CD1c-positive myeloid dendritic cell (primary cell): ENCODE data around the gene AHCYL2.
A peak's percentile ranks its signal among the peaks of the same experiment; 100 is the strongest.

ENCODE experiments used
- DNase-seq: peaks from one replicate; pipeline ENCODE4 v3.0.0-alpha.2; 2016; ENCODE audit errors: extremely low spot score

The AHCYL2 gene

DNA sequence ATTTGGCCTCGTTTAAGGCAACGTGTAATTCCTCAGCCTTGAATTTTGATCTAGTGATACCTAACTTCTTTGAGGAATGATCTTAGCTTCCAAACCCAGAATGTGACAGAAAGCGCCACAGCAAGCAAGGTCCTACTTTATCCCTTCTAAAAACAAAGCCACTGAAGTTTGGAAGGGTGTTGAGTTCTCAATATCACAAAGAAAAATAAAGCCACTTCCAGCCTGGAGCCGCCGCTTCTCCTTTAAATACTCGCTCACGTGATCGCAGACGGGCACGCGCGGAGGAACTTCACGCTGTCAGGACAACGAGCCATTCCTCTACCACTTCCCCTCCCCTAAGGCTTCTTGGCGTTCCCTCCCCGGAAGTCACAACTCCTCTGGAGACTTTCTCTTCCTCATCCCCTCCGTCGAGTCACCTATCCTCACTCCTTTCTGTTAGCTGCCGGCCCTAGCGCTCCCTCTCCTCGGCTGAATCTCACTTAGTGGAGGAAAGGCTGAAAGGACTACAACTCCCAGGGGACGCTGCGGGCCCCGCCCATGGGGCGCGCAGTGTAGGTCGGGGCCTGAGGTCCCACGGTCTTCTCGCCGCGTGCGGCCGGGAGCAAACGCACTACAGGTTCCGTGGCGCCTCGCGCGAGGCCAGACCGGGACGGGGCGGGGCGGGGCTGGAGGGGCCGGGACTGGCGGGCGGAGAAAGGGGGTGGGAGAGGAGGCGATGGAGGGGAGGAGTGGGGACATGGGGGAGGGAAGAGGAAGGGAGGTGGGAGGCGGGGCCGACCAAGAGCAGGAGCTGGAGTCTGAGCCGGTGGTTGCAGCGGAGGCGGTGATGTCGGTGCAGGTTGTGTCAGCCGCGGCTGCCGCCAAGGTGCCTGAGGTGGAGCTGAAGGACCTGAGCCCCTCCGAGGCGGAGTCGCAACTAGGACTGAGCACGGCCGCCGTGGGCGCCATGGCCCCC is at the start of gene AHCYL2:
Gene AHCYL2, plus strand, starts transcription at position 780 of the 955 bp plus-strand sequence.
- DNase-seq: peak; percentile 96

DNA sequence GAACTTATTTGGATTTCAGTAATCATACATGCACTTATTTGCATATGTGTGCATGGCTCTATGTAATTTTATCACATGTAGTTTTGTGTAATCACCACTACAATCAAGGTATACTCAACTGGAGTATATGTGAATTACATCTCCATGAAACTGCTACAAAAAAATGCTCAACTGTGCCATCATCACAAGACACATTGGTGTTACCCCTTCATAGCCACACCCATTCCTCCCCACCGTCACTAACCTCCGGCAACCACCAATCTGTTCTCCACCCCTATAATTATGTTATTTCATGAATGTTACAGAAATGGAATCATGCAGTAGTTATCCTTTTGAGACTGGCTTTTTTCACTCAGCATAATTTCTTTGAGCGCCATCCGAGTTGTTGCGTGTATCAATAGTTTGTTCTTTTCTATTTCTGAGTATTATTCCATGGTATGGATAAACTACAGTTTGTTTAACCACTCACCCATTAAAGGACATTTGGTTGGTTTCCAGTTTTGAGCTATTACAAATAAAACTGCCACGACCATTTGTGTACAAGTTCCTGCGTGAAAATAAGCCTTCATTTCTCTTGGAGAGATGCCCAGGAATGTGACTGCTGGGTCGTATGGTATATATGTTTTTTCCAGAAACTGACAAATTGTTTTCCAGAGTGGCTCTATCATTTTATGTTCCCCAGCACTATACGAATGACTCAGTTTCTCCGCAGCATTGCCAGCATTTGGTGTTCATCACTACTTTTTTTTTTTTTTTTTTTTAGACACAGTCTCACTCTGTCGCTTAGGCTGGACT is 47.7 kb upstream of the AHCYL2 start:
- no peak for DNase-seq

DNA sequence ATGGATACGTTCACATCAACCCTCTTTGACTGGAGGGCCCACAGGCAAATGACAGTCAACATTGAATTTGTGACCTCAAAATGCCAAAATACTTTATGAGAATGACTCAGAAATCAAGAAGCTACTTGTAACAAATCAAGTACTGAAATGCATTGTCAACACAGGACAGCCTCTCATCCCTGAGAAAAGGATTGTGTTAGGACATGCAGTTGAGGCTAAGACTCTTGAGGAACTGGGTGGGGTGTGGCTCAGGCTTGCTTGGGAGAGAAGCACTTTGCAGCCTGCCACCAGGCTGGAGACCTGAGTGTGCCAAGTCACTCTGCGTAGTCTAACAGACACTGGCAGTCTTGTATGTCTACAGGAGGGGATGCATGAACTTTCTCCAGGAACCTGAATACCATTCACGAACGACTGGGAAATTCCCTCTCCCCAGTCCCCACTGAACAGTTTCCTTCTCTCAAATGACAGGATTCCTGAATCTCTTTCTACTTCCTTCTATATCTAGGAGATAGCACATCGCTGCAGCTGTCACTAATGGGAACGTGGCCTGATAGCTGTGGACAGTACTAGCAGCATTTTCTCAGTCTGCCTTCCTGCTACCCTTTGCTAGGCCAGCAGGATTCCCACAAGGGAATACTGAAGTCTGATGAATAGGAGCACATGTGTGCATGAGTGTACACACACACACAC is 39.7 kb upstream of the AHCYL2 start:
- no peak for DNase-seq

DNA sequence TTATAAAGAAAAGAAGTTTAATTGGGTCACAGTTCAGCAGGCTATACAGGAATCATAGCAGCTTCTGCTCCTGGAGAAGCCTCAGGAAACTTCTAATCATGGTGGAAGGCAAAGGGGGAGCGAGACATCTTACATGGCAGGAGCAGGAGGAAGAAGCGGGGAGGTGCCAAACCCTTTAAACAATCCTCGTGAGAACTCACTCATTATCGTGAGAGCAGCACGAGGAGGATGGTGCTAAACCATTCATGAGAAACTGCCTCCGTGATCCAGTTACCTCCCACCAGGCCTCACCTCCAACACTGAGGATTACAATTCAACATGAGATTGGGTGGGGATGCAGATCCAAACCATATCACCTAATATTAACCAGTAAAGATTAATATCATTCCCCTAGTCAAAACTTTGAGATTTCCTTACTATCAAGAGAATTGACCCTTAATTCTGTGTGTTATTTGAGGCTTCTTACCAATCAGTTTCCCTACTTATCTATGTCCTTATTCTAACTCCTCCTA is 38.0 kb upstream of the AHCYL2 start:
- no peak for DNase-seq

DNA sequence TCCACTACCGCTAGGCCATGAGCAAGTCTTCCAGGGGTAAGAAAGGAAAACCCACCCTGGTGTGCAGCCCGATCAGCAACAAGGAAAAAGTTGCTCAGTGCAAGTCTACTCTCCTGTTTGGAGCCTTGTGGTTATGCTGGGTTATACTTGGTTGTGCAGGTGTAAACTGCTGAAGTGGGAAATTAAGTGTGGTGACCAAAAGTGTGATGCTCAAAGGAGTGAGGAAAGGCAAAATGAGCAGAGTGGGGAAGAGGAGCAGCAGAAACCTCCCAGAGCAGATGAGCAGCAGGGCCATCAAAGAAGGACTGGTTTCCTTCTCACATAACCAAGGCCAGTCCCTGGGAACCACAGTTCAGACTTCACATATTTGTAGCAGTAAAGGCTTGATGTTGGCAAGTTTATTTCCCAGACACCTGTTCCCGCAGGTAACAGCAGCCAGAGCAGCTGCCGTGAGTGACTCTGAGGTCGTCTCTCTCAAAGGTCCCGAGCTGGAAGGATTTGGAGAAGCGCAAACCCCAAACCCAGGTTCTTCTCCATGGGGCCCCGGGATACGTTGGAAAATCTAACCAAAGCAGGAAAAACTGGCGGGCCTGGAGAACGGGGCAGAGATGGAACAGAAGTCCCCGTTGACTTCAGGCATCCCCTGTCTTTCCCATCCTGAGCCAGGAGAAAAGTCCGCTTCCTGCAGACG is 37.0 kb upstream of the AHCYL2 start:
- no peak for DNase-seq

DNA sequence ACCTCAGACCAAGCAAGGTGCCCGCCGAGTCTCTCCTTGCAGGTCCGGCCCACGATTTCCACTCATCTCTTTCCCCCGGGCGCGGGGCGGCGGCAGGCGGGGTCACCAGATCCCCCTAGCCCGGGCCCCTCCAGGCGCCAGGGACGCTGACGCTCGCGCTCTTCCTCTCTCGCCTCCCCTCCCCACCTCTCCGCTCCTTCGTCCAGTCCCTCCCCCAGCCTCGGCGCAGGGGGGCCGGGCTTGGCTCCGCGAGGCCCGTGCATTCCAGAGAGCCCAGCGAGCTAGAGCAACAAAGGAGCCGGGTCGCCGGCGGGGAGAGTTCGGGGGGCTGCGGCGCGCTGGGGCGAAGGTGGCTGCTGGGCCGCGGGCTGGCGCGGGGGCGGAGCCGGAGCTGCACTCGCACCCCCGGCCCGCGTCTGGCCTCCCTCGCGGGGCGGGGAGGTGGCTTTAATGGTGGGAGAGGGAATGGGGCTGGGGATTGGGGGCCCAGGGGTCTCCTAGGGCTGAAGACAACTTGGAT is 36.4 kb upstream of the AHCYL2 start, which contains the start of gene SMO:
Gene SMO, plus strand, starts transcription at position 262 of the 520 bp plus-strand sequence. CDS start 519 bp downstream, outside the sequence.
- DNase-seq: no peak

DNA sequence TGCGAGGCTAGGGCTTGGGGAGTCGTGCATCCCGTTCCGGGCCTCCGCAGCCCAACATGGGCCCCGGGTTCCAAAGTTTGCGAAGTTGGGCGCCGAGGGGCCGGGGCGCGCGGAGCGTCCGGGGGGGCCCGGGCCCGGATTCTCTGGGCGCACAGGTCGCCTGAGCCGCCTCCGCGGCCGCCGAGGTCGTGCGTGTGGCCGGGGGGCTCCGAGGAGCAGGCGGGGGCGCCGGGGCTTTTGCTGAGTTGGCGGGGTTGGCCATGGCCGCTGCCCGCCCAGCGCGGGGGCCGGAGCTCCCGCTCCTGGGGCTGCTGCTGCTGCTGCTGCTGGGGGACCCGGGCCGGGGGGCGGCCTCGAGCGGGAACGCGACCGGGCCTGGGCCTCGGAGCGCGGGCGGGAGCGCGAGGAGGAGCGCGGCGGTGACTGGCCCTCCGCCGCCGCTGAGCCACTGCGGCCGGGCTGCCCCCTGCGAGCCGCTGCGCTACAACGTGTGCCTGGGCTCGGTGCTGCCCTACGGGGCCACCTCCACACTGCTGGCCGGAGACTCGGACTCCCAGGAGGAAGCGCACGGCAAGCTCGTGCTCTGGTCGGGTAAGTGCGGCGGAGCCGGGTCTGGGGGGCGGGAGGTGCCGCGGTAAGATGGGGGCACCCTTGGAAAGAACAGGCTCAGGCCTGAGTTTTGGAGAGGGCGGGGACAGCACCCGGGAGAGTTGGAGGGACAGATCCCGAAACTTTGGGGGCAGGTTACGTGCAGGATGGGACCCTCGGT is 35.8 kb upstream of the AHCYL2 start:
- peak; percentile 16 for DNase-seq

DNA sequence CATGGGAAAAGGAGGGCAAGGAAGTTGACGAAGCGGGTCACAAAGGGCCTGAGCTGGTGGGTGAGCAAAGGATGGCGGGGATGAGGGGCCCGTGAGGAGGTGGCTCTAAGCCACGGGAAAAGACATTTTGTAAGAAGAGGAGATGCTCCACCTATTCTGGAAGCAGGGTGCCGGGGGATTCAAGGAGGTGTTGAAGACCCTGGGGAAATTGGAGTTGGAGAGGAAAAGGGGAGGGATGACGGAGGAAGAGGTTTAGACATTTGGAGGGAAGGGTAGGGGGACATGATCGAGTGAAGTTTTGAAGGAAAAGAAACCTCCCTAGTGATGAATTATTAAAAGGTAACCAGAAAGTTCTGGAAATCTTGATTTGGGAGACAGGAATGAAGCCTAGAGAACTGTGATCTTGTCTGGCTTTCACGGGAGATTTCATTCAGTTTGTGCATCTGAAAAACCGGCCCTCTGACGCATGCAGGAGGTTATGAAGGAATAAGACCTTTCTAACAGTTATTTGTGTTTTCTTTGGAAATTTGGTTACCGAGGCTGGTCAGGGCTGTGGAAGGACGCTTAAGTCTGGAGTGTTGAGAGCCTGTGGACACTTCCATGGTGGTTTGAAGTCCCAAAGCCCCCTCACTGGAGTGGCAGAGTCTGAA is 35.0 kb upstream of the AHCYL2 start:
- no peak for DNase-seq

DNA sequence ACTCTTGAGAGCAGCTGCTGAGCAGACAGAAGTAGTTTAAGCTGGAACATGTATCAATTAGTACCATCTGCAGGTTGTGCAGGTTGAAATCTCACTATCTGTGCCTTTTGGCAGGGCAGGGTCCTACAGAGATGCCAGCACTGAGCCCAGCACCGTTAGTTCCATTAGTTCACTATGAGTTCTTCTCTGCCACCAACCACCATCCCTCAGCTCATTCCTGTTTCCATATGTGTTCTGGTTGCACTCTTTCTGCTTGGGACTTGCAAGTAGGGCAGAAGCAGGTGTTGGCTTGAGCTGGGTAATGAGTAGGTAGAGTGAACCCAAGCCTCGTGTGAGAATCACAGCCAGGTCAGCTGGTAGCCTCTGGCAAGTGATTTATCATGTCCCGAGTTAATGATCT is 33.6 kb upstream of the AHCYL2 start:
- no peak for DNase-seq

DNA sequence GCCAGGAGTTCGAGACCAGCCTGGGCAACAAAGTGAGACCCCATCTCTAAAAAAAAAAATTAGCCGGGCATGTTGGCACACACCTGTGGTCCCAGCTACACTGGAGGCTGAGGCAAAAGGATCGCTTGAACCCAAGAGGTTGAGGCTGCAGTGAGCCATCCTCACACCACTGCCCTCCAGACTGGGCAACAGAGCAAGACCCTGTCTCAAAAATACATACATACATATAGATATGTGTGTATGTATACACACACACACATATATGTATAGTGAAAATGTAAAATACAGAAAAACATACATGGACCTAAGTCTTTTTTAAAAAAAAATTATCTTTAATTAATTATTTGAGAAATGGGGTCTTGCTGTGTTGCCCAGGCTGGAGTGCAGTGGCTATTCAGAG is 30.9 kb upstream of the AHCYL2 start:
- no peak for DNase-seq

DNA sequence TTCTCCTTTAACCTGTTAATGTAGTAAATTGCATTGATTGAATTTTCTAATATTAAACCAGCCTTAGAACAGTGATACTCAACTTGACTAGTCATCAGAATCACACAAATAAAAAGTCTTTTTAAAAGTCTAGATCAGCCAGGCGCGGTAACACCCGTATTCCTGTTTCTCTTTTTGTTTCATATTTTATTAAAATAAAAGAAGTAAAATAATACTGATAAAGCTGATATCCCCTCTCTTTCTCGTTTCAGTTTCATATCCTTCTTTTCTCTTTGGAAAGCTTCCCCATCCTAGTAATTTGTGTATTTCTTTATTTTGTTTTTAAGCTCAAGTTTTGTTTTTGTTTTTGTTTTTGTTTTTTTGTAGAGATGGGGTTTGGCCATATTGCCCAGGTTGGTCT is 27.1 kb upstream of the AHCYL2 start:
- DNase-seq: peak; percentile 50

DNA sequence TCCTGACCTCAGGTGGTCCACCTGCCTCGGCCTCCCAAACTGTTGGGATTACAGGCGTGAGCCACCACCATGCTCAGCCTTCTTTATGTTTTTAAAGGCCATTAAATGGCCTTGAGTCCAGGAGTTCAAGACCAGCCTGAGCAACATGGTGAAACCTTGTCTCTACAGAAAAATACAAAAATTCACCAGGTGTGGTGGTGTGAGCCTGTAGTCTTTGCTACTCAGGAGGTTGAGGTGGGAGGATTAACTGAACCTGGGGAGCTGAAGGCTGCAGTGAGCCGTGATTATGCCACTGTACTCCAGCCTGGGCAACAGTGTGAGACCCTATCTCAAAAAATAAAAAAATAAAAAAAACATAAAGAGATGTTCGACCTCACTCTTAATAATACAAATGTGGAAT is 25.4 kb upstream of the AHCYL2 start:
- no peak for DNase-seq

DNA sequence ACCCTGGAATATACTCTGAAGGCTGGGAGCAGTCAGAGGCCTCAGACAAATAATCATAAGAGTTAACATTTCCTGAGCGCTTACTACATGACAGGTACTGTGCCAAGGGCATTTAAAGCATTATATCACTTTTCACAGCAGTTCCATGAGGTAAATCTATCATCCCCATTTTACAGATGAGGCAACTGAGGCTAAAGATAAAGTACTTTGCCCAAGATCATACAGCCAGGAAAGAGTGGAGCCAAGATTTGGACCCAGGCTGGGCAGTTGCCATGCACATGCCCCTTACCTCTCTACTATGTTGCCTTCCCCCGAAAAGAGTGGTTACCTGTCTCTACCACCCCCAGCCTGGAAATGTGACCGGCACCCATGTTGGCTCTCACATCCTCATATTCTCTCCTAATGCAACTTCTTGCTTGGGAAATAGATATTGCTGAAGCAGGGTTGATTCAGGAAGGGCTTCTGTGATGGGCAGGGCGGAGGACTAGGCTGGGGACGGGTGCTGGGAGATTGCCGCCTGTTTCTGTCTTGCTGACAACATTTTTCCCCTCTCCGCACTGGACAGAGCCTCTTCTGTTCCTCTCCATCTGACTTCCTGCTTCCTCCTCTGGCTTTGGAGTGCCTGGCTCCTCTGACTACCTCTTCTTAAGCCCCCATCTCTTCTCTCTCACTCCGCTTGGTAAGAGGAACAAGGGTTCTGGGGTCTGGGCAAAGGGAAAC is 22.6 kb upstream of the AHCYL2 start:
- no peak for DNase-seq

DNA sequence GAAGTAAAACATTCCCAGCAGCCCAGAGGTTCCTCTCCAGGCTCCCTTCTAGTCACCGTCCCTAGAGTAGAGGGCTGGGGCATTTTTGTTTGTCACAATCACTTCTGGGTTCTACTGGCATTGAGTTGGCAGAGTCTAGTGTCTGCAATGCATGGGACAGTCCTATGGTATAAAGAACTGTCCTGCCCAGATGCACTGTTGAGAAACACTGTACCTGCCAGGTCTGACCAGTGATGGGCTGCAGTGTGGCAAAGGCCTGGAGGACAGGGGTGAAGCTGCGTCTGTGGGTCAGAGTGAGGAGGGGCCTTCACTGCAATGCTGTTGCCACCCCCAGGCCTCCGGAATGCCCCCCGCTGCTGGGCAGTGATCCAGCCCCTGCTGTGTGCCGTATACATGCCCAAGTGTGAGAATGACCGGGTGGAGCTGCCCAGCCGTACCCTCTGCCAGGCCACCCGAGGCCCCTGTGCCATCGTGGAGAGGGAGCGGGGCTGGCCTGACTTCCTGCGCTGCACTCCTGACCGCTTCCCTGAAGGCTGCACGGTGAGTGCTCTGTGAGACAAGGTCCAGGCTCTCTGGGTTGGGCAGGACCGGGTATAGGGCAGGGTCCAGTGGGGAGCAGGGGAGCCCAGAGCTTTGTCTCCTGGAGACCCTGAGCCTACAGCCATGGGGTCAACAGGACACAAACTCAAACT is 21.6 kb upstream of the AHCYL2 start:
- DNase-seq: no peak

DNA sequence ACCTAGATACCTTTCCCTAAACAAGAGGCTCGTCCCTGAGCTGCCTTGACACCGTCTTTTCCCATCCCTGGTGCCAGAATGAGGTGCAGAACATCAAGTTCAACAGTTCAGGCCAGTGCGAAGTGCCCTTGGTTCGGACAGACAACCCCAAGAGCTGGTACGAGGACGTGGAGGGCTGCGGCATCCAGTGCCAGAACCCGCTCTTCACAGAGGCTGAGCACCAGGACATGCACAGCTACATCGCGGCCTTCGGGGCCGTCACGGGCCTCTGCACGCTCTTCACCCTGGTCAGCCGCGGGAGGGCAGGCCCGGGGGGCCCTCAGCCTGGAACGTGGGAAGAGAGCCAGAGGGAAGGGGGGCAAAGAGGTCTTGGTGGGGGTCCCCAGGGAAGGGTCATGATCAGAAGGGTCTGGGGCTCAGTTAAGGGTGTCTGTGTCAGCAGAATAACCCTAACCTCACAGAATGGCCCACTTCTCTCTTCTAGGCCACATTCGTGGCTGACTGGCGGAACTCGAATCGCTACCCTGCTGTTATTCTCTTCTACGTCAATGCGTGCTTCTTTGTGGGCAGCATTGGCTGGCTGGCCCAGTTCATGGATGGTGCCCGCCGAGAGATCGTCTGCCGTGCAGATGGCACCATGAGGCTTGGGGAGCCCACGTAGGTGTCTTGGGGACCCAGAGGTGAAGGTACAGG is 19.6 kb upstream of the AHCYL2 start:
- no peak for DNase-seq

DNA sequence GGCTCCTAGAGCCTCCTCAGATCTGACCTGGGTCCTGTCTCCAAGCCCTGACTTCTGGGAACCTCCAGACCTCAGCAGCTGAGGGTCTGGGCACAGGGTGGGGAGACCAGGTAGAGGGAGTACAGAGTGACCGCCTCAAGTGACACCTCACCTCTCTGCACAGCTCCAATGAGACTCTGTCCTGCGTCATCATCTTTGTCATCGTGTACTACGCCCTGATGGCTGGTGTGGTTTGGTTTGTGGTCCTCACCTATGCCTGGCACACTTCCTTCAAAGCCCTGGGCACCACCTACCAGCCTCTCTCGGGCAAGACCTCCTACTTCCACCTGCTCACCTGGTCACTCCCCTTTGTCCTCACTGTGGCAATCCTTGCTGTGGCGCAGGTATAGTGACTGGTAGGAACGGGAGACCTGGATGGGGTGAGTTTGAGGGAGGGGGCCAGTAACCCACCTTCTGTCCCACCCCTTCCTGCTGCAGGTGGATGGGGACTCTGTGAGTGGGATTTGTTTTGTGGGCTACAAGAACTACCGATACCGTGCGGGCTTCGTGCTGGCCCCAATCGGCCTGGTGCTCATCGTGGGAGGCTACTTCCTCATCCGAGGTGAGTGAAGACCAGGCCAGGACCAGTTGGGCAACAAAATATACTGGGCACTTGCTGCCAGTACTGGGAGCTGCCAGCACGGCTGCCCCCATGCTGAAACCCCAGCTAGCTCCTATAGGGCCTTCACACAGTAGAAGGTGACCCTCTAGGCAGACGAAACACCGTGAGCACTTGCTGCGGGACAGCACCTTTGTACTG is 18.6 kb upstream of the AHCYL2 start:
- peak; percentile 29 for DNase-seq

DNA sequence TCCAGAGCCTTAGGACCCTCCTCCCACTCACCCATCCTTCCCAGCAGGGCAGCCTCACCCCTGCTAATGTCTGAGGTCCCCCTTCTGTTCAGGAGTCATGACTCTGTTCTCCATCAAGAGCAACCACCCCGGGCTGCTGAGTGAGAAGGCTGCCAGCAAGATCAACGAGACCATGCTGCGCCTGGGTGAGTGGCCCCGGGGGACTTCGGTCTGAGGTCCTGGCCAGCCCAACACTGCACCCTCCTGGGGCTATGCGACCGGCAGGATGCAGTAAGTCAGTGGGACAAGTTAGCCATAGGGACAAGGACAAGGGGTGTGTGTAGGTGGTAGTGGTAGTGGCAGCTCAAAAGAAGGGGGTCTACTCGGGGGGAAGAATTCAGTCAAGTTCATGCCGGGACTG is 16.2 kb upstream of the AHCYL2 start:
- no peak for DNase-seq
